ENCODE data around the gene ADRB1.

ADRB1 gene

DNA sequence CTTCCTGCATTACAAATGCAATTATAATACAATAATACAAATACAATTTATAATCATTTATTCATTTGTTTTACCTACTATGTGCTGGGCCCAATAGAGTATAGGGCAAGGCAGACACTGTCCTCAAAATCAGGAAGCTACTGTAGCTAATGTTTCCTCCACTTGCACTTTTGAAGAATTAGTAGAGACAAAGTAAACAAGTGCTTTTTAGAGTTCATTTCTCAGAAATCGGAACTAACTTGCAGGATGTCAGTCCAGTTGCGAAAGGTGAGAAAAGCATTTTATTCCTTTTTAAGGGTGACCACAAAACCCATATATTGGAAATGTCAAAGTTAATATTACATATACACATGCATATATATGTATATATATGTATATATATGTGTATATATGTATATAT lies 14.2 kb downstream of the ADRB1 start:
- no peak for DNase-seq (ENCODE audit: low spot score)

DNA sequence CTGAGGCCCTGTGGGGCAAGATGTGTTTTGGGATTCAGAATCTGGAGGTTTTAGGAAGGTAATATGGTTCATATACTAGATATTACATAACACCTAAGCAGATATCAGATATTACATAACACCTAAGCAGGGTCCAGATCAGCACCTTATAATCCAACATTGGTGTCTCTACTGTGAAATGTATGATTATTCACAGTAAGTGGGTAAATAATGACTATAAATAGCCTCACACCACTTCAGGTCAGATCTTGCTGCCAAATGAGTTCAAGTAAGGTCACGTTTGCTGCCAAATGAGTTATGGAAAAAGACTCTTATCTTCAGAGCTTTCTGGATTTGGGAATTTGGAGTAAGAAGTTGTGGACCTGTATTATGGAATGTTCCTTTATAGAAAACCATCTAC lies 14.6 kb downstream of the ADRB1 start:
- DNase-seq (ENCODE audit: low spot score), result no peak

DNA sequence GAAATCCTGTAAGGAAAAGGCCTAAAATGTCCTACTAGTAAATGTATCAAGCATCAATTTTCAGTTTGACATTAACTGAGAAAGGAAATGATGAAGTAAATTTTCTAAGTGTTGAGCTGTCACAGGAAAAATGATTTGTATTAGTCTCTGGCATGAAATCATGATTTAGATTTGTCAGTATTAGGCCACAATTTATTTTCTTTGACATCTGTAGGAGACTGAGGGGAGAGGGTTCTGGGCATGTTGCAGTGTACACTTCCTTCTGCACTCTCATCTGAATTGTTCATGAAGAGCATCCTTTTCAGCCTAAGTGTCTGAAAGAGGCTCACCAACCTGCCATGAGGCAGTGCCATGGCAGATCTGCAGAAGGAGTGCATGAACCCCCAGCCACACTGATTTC lies 15.9 kb downstream of the ADRB1 start:
- no peak for DNase-seq (ENCODE audit: low spot score)

DNA sequence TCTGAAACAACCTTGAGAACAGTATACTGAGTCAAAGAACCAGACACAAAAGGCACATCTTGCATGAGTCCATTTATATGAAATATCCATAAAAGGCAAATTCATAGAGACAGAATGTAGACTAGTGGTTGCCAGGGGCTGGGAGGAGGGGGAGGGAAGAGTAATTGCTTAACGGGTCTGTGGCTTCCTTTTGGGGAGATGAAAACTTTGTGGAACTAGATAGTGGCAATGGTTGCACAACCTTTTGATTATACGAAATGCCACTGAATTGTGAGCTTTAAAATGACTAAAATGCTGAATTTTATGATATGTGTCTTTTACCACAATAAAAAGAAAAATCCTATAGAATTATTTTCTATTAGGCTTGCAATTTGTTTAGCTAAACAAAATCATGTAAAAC lies 16.8 kb downstream of the ADRB1 start:
- no peak for DNase-seq (ENCODE audit: low spot score)

DNA sequence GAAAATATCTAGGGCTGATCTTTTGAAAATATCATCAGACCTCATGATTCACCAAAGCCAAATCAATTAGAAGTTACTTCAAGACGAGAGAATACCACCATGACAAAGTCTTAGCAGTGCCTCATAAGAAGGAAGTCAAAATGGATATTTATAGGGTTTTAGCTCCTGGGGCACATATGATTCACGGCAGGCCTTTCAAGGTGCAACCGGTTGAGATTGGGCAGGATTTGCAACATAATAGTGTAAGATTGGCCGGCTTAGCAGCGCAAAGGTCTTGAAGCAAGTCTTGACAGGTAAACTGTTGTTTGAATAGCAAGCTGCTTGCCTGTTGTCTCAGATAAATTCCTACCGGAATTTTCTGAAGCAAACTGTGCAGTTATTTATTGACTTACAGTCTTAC lies 17.5 kb downstream of the ADRB1 start:
- DNase-seq (ENCODE audit: low spot score), result no peak

DNA sequence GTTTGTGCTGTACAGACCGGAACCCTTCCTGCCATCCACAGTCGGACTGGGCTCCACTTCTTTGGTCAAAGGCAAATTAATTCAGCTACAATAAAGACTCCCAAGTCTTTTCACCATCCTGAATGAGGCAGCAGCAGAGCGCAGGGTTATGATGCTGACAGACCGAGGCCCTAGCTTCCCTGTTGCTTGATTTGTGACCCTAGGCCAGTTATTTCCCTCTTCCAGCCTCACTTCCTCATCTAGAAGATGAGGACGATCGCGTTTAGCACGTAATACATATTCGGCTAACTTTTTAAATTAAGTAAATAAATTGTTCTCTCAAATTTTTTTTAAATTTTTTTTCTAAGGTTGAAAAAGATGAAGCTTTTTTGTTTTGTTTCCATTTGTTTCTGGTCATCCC lies 18.1 kb downstream of the ADRB1 start:
- DNase-seq (ENCODE audit: low spot score), result no peak

DNA sequence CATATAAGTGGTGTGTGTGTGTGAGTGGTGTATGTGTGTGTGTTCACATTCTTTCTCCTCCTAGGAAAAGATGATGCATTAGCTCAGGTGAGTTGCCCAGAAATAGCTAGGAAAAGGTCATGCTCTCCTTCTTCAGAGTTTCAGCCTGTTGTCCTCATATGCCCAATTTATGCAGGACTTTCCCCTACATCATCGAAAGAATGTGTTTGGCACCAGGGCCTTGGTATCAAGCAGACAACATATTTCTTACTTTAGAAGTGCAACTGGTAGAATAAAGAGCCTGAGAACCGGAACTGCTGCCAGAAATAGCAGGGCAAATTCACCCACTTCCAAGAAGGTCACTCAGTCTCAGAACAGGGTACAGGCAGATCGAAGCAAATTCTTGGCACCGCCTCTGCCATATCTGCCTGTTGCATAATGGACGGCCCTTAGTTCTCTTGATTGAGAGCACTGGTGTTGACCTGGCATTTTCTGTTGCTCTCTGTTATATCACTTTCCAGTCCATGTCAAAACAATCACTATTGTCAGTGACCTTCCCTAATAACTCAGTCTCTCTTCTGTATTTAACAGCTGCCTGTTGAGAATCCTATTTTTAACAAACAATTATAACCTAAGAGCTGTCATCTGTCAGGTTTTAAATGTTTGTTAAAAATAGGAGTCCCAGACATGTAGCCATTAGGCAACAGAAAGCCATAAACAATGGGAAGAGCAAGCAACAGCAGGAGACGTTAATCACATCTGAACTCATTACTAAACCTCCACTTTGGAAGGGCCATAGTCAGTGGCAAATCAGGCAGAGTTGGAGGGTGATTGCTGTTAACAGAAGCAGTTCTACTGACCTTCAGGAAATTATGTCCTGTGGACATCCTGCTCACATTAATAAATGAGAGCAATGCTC lies 20.7 kb downstream of the ADRB1 start:
- DNase-seq (ENCODE audit: low spot score), result no peak

DNA sequence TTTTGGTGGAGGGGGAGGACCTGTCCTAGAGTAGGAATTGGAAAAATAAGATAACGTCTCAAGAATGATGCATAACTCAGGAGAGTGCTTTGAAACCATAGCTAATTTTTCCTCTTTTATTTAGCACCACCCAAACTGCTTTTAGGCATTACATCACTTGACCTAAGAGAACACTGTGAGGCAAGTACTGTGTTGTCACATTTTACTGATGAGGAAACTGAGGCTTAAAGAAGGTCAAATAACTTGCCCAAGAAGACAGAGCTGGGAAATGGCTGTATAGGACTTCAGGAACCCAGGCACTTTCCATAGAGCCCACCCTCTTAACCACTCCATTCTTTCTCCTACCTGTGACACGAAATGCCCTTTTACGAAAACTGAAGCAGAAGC lies 21.4 kb downstream of the ADRB1 start:
- no peak for DNase-seq (ENCODE audit: low spot score)

DNA sequence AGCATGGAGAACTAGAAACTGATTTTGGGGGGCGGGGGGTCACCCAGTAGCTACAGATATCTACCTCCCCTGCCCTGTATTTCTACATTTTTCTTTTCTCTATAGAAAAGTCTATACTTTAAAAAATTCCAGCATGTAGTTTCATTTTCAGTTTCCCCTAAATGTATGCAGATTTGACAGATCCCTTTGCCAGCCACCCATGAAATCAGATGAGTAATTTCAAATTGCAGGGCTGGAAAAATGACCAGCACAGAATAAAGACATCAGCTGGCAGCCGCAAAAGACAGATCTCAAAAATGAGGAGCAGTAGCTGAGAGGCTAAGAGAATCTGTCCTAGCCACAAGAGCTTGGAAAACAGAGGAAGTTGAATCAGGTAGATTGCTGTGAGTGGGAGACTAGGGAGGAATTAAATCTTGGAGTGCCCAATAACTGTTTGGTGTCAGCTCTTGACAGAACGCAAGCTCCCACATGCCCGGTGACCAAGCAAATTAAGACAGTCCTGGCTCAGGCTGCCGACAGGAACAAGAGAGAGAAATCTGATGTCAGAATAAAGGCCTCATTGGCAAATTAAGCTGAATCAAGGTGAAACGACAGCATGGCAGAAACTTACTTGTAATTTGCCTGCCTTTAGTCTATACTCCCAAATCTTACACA lies 24.5 kb downstream of the ADRB1 start:
- no peak for DNase-seq (ENCODE audit: low spot score)

DNA sequence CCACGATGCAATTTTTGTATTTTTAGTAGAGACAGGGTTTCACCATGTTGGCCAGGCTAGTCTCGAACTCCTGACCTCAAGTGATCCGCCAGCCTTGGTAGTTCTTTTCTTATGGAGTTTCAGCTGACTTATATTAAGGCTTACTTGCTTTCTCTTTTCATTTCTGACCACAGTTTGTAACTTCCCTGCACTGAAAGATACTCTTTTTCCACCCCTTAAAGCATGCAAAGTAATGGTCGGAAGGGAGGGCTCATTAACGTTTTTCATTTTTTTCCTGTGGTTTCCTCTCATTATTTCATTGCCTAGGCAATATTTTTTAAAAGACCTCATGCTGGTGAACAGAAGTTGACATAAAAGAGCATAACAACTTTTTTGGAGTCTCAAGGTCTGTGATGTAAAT lies 27.0 kb downstream of the ADRB1 start:
- DNase-seq (ENCODE audit: low spot score), result no peak

DNA sequence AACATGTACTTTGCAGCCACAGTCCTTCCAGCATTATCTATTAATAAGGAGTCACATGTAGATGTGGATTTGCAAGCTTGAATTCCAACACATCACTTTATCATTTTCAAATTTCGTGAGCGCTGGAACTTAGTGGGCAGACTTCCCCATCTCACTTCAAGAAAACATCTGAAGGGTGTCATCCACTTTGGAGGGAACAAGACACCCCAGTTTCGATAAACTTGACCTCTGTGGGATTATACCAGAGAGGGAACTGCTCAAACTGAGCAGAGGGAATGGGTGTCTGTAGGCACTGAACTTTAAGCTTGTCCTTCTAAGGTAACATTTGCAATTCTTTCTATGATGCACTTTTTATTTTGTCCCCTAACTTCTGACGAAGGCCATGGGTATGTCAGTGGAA lies 27.5 kb downstream of the ADRB1 start:
- DNase-seq (ENCODE audit: low spot score), result no peak

DNA sequence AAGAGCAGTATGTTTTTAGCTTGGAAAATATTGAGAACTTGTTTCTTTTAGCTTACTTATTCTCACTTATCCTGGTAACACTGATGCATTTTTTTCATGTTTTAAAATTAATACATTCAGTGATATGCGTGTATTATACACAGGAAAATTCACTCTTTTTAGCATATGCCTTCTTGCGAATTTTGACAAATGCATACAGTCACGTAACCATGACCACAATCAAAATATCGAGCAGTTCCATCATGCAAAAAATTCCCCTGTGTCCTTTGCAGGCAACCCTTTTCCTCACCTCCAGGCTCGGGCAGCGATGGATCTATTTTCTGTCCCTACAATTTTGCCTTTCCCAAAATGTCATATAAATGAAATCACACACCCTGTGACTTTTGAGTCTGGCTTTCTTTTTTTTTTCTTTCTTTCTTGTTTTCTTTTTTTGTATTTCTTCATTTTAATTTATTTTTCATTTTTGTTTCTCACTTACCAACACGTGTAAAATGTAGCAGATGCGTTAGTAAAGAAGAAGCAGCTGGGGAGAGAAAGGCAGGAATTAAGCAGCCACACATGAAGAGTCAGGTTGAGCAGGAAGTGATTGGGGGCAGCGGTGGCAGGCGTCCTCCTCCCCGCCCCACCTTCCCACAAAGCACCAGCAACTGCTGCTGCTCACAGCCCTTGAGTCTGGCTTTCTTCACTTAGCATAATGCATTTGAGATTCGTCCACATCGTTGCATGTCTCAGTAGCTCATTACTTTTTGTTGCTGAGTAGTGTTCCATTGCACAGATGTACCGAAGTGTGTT lies 29.9 kb downstream of the ADRB1 start:
- no peak for DNase-seq (ENCODE audit: low spot score)

DNA sequence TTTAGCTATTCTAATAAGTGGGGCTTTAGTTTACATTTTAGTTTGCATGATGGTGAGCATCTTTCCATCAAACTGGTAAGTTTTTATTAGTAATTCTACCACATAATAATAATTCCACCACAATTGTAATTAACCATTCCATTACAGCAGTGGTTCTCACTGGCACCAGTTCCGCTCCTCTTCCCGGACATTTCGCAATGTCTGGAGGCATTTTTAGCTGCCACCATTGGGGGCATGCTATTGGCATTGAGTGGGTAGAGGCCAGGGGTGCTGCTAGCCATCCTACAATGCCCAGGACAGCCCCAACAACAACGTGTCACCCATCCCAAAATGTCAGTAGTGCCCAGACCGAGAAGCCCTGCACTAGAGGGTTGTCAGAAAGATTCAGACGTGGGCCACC lies 31.4 kb downstream of the ADRB1 start:
- no peak for DNase-seq (ENCODE audit: low spot score)

DNA sequence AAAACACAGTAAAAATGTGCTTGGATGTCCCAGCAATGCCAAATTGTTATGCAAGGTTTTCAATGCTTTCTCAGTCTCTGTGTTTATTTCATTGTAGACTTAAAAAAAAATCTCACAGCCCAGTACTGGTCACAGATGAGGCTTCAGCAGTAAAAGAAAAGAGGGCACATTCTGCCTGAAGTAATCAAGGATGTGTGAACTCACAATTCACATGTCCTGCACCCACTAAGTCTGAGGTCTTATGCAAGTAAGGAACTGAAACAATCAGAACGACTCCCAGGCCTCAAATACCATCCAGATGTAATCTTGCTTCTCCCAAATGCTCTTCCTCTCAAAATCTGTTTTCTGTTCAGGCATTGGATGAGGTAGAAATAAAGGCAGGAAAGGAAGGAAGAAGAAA lies 33.7 kb downstream of the ADRB1 start:
- peak; percentile 39 for DNase-seq (ENCODE audit: low spot score)

DNA sequence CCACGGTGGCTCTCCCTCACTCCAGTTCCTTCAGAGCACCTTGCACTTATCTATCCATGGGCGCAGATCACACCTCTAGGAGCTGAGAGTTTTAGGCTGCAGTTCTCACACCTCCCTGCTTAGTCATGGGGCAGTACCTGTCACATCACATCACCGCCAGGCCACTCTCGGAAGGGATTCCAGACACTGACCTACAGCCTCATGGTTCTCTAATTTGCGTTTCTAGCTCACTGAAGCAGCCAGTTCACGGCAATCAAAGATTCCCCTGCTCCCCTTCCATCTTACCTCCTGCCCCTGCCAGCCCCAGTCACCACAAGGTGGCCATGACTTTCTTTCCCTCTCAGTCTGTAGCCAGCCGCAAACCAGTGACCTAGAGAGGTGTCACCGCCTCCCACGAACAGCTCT lies 34.2 kb downstream of the ADRB1 start:
- DNase-seq (ENCODE audit: low spot score), result no peak

DNA sequence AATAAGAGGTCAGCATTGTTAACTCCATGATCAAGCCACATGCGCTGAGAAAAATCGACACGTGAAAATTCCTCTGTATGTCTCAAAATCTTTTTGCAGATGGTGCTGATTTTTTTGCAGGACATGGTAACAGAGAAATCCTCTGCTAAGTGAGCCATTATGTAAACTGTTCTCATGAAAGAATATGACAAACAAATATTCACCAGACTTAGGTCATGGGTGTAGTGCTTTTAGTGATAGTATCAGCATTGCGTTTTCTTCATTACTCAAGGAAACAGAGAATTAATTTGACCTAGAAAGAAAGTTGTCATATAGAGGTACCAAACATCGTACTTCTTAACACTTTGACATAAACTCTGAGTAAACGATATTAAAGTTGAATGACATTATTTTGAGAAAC lies 34.7 kb downstream of the ADRB1 start:
- no peak for DNase-seq (ENCODE audit: low spot score)

DNA sequence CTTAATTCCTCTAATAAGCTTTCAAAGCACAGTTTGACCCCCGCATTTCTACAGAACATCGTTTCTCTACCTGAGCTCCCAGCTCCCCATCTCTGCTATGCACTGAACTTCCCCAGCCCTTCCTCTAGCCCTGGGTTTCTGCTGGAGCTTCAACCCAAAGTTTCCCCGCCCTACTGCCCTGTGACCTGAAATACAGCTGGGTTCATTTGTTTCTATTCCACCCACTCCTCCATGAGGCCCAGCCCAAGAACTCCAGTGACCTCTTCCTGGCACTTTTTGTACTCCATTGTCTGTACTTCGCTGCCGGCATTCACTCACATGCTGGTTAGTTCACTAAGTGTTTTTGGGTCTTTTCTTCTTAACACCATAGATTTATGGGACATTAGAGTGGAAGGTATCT lies 35.8 kb downstream of the ADRB1 start:
- no peak for DNase-seq (ENCODE audit: low spot score)

DNA sequence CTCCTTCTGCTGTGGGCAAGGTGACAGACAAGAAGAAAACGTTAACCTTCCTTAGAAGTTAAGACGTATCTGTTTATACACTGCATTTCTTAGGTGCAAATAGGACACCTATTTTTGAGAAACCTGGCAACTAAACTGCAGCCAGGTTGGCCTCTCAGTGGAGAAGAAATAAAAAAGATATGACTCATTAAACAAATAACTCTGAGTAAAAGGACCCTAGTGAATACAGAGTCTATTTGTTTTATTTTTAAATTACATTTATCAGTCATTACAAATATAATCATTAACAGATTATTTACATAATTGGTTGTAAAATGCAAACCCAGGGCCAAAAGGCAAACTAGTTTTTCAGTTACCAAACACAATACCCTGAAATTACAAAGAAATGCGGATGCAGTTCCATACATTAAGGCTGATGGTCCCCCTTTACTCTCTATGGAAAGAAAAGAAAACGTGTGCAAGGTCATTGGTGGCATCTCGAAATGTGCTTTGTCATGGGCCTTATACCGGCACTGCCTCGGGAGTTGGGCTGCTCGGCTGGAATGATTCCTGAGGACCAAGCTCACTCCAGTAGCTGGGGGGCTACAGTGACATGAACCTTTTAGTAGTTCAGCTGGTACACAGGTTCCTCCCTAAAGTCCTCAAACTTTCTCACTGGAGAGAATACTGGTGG lies 38.4 kb downstream of the ADRB1 start:
- no peak for DNase-seq (ENCODE audit: low spot score)

DNA sequence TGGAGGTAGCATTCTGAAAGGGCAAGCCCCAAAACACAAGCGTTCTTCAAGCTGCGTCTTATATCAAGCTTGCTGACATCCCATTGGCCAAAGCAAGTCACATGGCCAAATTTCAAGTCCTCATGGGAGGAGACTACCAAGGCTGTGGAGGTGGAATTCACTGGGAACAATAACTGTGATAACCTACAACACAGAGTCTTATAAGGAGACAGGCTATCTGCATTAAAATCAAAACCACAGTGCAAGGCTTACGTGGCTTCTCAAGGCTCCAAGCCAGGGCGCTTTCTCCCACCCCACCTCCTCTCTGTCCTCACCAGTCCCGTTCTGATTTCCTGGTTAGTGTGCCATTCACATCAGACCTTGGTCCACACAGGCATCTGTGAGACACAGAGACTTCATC lies 39.4 kb downstream of the ADRB1 start:
- no peak for DNase-seq (ENCODE audit: low spot score)

DNA sequence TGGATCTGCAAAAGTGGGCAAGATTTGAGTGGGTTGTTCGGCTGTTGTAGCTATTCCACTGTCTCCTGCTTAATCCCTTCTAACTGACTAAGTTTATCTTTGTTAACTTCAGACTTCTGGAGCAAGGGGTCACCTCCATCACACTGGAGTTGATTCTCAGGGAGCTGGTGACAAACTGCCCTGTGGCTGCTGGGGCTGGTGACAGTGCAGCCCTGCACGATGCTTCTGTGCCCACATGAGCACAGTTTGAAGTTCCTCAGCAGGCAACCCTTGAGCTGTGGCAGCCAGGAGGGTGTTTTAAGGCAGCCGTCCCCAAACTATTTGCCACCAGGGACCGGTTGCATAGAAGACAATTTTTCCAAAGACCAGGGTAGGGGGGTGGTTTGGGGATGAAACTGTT lies 40.5 kb downstream of the ADRB1 start:
- no peak for DNase-seq (ENCODE audit: low spot score)

DNA sequence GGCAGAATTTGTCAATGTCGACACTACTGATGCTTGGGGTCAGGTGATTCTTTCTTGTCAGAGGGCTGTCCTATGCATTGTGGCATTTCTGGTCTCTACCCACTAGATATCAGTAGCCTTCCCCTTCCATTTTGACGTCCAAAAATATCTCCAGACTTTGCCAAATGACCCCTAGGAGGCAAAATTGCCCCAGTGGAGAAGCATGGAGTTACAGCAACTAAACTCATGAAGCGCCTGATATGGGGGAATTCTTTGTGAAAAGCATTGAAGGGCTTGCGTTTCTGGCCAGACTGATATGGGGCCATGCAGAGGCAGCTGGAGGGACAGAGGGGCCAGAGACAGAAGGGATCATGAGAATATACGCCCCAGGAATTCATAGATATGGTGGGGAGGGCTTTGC lies 43.6 kb downstream of the ADRB1 start:
- DNase-seq (ENCODE audit: low spot score), result no peak

DNA sequence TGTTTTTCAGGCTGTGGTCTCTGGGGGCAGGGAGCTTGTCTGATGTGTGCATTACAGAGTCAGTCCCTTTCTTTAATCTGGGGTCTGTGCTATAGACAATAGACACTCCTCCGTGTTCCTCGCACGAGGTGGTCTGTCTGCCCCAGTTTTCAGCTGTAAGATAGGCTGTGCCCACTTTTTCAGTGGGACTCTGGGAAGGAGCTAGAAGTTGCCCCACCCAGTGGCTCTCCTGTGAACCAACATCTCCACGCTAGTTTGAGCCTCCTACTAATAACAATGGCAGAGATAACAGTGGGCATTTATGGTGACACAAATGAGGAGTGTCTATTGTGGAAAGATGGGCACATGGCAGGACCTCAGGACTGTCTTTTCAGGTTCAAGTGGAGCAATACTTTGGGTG lies 44.0 kb downstream of the ADRB1 start:
- no peak for DNase-seq (ENCODE audit: low spot score)

Data from Ammon's horn (tissue), 1 donor.